Measurements from ENCODE around the gene CLUH. TPM values are rescaled to one million over a fixed set of nuclear protein-coding genes. Genes with fewer than 3 reads are reported as not detected.
A peak's percentile ranks its signal among the peaks of the same experiment; 100 is the strongest.
"Not testable (repeated sequence)": the region's sequence is repeated elsewhere in the genome, so short reads cannot be mapped to it uniquely, and the experiment has no call there.

Gene CLUH
- total and polyA plus RNA-seq, 10 donors, result 14.3 to 82.6 (median 49.4) TPM

DNA sequence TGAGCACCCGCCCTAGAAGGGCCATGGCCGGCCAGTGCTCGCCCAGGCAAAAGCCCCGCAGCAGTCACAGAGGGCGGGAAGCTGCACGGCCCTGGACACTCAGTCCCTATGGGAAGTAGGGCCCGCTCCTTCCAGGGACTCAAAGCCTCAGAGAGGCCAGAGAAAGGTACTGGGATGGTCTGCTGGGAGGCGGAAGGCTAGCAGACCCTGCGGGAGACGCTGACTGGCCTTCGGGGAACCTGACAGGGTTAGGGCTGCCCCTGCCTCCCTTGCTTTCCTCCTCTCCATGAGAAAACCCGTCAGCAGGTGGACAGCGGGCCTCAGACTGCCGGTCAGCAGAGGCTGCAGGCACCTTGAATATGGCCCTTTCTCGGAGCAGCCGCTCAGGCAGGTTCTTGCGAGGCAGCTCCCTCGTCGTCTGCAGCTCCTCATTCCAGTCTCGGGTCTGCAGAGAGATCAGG is 11.5 kb downstream of the CLUH start:
- peak; percentile 41 for DNase-seq
- Histone ChIP-seq H3K27me3 (replicated peaks in 1 of 7) (no peaks in the 10 kb centered on the region), H3K9me3 (no peaks in the 10 kb centered on the region), H3K27ac (no peak overlapping the region), H3K4me1 (peaks cover 0 to 1% (median 0%) of the 10 kb centered on the region in 6 donors), H3K36me3 (peaks cover 0 to 99% (median 85%) of the 10 kb centered on the region in 6 donors), H3K4me3 (no peak overlapping the region)
- WGBS, 5 donors, result 90 to 95% (median 92%) methylated on average over 11 to 20 of the region's 20 CpGs
- TF ChIP-seq POLR2A (IDR thresholded peaks at IDR 0.05) (no peak), POLR2AphosphoS5 (IDR thresholded peaks at IDR 0.05) (no peak)
- TF ChIP-seq, protein P1, sequence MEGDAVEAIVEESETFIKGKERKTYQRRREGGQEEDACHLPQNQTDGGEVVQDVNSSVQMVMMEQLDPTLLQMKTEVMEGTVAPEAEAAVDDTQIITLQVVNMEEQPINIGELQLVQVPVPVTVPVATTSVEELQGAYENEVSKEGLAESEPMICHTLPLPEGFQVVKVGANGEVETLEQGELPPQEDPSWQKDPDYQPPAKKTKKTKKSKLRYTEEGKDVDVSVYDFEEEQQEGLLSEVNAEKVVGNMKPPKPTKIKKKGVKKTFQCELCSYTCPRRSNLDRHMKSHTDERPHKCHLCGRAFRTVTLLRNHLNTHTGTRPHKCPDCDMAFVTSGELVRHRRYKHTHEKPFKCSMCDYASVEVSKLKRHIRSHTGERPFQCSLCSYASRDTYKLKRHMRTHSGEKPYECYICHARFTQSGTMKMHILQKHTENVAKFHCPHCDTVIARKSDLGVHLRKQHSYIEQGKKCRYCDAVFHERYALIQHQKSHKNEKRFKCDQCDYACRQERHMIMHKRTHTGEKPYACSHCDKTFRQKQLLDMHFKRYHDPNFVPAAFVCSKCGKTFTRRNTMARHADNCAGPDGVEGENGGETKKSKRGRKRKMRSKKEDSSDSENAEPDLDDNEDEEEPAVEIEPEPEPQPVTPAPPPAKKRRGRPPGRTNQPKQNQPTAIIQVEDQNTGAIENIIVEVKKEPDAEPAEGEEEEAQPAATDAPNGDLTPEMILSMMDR (IDR thresholded peaks at IDR 0.05 in 8 of 11, conservative IDR thresholded peaks at IDR 0.05 in 3 of 11), result no peak
- intact Hi-C loops (cut with DNase I; ENCODE audit: low total_unique reads), result no loop called here

DNA sequence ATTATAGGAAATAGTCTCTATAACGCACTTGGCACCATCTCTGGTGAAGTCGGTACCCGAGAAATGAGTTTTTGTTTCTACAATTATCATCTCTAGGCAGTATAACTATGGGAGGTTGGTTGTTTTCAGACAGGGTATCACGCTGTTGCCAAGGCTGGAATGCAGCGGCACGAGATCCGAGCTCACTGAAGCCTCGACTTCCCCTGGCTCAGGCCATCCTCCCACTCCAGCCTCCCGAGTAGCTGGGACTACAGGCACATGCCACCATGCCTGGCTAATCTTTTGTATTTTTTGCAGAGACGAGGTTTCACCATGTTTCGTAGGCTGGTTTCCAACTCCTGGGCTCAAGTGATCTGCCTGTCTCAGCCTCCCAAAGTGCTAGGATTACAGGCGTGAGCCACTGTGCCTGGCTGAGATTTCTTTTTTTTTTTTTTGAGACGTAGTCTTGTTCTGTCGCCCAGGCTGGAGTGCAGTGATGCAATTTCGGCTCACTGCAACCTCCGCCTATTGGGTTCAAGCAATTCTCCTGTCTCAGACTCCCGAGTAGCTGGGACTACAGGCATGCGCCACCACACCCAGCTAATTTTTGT is 12.3 kb downstream of the CLUH start:
- H3K9me3 ChIP-seq; H3K4me1 ChIP-seq; H3K4me3 ChIP-seq; intact Hi-C loops (cut with DNase I; ENCODE audit: low total_unique reads); H3K27me3 ChIP-seq (replicated peaks in 1 of 7); H3K27ac ChIP-seq: not testable (repeated sequence)
- DNase-seq, result peak; percentile 46
- 91 to 93% (median 91%) methylated on average over 18 of the region's 18 CpGs for WGBS, 5 donors
- peaks cover 0 to 100% (median 91%) of the 10 kb centered on the region in 6 donors for H3K36me3 ChIP-seq

DNA sequence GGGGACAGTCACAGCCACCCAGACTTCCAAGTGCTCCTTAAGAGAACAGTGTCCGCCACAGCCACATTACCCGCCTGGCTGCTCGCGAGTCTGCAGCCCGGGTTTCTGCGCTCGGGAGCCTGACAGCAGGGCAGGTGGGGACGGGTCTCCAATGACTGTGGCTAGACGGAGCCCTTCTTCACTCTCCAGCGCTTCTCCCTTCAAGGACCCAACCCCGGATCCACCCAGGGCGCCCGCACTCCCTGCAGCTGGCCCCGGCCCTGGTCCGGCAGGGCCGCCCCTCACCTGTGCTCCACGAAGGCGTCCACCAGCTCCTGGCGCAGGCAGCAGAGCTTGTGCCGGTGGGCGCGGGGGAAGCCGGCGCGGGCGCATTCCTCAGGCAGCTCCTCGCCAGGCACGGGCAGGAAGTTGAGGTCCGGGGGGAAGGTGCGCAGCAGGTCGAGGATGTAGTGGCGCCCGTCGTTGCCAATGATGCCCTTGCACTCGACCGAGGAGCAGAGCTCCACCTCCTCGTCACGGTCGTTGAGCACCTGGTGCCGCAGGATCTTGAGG is 13.9 kb downstream of the CLUH start:
- peaks cover 0 to 100% (median 88%) of the 10 kb centered on the region in 6 donors for H3K36me3 ChIP-seq
- WGBS, 5 donors, result 96 to 98% (median 97%) methylated on average over 25 to 40 of the region's 40 CpGs
- TF ChIP-seq POLR2AphosphoS5 (IDR thresholded peaks at IDR 0.05), result no peak
- TF ChIP-seq, protein P1 (IDR thresholded peaks at IDR 0.05 in 8 of 11, conservative IDR thresholded peaks at IDR 0.05 in 3 of 11), result no peak
- no peak for TF ChIP-seq POLR2A (IDR thresholded peaks at IDR 0.05)

DNA sequence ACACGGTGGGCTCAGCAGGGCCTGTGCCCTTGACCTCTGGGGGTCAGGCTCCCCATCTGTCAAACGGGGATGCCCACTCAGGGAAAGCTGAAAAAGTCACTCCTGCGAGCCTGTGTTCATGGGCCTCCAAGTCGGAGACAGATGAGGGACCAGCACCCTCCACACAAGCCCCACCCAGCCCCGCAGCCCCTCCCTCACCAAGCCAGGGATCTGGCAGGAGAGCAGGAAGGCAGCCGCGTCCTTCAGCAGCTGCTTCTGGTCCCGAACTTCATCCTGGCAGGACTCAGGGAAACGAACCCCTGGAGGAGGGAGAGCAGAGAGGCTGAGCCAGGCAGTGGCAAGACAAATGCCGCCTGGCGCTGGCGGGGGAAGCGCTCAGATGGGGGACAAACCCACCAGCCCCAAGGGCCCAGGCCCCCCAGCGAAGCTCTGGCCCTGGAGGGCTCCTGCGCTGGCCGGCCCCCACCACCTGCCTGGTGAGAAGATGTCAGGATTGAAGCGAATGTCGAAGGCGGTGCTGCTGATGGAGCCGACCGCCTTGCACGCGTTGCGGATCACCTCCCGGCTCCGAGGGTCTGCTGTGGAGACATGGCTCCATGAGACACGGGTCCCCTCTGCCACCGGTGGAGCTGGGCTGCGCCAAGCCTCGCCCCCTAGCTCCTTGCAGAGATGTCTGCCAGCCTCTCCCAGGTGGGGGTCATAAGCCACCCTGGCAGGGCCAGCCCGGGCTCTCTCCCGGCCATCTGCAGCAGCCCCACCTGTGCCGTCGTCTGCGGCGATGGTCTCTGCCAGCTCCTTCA is 15.4 kb downstream of the CLUH start:
- no peak for TF ChIP-seq POLR2A (IDR thresholded peaks at IDR 0.05)
- TF ChIP-seq, protein P1 (IDR thresholded peaks at IDR 0.05 in 8 of 11, conservative IDR thresholded peaks at IDR 0.05 in 3 of 11), result no peak
- TF ChIP-seq POLR2AphosphoS5 (IDR thresholded peaks at IDR 0.05), result peak in 1 of 3 donors; percentile 45
- Histone ChIP-seq H3K9me3 (no peaks in the 10 kb centered on the region), H3K27me3 (replicated peaks in 1 of 7) (no peaks in the 10 kb centered on the region), H3K27ac (no peak overlapping the region), H3K4me3 (no peak overlapping the region), H3K36me3 (peaks cover 0 to 100% (median 87%) of the 10 kb centered on the region in 6 donors), H3K4me1 (no peaks in the 10 kb centered on the region)
- intact Hi-C loops (cut with DNase I; ENCODE audit: low total_unique reads), result no loop called here
- DNase-seq, result peak; percentile 74
- 89 to 98% (median 90%) methylated on average over 9 to 36 of the region's 36 CpGs for WGBS, 5 donors

More for the DNA sequence above, 13.9 kb downstream of the CLUH start:
- intact Hi-C loops (cut with DNase I; ENCODE audit: low total_unique reads), result no loop called here
- no peaks in the 10 kb centered on the region for H3K27me3 ChIP-seq (replicated peaks in 1 of 7)
- H3K9me3 ChIP-seq, result no peaks in the 10 kb centered on the region
- H3K4me3 ChIP-seq, result no peak overlapping the region
- no peaks in the 10 kb centered on the region for H3K4me1 ChIP-seq
- DNase-seq, result no peak
- H3K27ac ChIP-seq, result no peak overlapping the region
